Activated CD4-positive, alpha-beta T cell treated with anti-CD3 and anti-CD28 coated beads, Interleukin-2, amount 50 U/mL, for 16 hours (primary cell): Measurements from ENCODE around the gene DCDC2.
"Not testable (repeated sequence)": the region's sequence is repeated elsewhere in the genome, so short reads cannot be mapped to it uniquely, and the experiment has no call there.

Experiments
- DNase-seq: peaks from one replicate; pipeline ENCODE4 v3.0.0-alpha.2; 2020

The DCDC2 gene

DNA sequence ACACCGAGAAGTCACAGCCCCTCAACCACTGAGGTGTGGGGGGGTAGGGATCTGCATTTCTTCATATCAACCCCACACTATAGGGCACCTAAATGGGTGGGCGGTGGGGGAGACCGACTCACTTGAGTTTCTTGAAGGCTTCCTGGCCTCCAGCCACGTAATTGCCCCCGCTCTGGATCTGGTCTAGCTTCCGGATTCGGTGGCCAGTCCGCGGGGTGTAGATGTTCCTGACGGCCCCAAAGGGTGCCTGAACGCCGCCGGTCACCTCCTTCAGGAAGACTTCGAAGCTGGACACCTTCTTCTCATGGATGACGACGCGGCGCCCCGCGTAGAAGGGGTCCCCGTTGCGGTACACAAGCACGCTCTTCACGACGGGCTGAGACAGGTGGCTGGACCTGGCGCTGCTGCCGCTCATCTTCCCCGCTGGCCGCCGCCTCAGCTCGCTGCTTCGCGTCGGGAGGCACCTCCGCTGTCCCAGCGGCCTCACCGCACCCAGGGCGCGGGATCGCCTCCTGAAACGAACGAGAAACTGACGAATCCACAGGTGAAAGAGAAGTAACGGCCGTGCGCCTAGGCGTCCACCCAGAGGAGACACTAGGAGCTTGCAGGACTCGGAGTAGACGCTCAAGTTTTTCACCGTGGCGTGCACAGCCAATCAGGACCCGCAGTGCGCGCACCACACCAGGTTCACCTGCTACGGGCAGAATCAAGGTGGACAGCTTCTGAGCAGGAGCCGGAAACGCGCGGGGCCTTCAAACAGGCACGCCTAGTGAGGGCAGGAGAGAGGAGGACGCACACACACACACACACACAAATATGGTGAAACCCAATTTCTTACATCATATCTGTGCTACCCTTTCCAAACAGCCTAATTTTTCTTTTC, at the start of gene DCDC2:
DCDC2 (minus strand) TSS at position 724 of the 883 bp plus-strand sequence; CDS start at position 415, 309 bp downstream.
- peak; percentile 4 for DNase-seq

DNA sequence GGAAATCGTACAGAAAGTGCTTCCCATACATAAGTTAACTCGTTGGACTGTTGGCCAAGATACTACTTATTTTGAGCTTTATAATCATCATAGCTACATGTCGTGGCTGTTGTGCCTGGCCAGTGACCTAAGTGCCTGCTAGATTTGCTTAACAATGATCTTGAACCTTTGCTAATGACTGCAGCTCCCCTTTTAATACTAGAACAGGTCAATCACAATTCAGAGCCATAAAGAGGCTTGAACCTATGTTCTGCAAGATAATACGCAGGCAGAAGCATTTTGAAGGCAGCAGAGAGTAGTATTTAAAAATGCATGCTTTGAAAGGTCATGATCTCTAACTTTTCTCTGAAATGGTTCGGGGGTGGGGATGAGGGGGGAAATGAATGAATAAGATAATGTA, 47.4 kb upstream of the DCDC2 start:
- DNase-seq, result no peak

GRCh38 chr6:24403501-24403824, 45.6 kb upstream of the DCDC2 start:
- no peak for DNase-seq

DNA sequence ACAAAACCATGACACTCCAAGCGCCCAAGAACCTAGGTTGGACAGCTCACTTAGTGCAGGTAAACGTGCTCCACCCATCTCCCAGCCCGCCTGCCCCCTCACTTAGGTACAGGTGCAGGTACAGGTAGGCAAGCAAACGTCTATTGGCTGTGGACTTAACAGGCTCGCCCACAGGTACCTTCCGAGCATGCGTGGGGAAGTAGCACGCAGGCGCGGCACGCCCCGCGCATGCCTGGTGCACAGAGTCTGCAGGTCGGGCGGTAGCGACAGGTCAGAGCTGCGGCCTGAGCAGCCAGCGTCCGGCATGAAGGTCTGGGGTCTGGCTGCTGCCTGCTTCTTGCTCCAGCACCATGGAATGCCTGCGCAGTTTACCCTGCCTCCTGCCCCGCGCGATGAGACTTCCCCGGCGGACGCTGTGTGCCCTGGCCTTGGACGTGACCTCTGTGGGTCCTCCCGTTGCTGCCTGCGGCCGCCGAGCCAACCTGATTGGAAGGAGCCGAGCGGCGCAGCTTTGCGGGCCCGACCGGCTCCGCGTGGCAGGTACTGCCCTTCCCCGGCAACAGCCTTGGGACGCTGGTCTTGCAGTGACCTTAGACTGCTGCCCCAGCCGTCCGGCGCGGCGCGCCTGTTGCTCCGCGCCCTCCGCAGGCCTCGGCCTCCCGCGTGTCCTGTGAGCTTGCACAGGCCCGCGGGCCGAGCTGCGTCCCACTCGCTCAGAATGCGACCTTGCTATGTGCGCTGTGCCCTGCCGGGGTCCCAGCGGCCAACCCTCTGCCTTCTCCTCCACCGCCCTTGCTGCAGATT, 45.0 kb upstream of the DCDC2 start, which contains the start of gene MRS2:
MRS2 (plus strand) TSS at position 240 of the 804 bp plus-strand sequence; CDS start at position 351, 111 bp downstream.
- DNase-seq, result peak; percentile 83

GRCh38 chr6:24401458-24401857, 43.6 kb upstream of the DCDC2 start:
- DNase-seq, result no peak

- not testable (repeated sequence) for DNase-seq
Observed at GRCh38 chr6:24400045-24401039, 42.5 kb upstream of the DCDC2 start.

DNA sequence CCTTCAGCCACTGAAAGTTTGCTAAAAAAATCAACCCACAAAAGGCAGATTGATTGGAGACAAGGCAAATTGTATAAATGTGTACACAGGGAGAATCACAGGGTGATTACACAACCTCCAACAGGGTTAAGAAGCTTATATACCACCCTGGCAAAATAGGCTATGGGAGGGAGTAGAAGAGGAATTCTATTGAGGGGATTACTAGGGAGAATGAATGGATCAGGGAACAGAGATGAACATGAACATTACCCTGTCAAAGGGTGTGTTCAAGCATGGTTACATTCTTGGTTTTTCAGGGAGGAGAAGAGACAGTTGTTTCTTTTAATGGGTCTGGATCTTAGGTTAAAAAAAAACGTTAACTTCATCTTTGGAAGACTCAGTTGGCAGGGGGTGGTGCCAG, 39.8 kb upstream of the DCDC2 start:
- DNase-seq, result no peak

DNA sequence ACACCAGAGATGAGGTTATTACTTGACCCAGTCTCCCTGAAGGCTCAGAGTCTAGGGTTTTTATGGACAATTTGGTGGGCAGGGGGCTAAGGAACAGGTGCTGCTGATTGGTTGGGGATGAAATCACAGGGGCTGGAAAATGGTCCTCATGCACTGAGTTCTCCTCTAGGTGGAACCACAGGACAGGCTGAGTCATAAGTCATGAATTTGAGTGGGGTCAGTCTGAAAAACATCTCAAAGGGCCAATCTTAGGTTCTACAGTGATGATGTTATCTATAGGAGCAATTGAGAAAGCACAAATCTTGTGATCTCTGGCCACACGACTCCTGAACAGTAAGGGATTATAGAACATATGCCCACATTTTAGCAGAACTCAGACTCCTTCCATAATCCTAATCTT, 39.0 kb upstream of the DCDC2 start:
- no peak for DNase-seq

DNA sequence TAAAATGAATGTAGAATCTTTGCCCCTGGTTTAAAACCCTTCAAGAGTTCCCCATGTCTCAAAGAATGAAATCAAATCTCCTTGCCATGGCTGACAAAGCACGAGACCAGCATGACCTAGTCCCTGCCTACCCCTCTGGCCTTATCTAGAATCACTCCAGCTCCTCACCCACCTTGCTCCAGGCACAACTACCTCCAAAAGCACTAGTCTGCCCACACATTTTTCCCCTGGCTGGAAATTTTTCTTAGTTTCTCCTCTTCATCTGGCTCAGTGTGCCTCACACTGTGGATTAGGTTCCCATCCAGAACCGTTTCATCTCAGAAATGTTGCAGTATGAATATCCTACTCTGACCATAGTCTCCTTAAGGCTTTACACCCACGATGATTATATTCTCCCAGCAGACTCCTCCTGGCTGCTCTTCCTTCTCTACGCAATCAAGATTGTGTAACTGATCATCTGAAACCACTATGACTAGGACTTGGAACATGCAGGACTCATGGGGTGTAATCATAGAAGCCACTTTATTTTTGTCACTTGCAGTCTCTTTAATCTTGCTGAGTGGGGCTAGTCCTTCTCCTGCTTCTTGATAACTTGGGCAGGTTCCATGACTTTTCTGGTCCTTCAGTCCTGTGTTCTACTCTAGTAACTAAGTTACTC, 37.0 kb upstream of the DCDC2 start:
- DNase-seq, result no peak

DNA sequence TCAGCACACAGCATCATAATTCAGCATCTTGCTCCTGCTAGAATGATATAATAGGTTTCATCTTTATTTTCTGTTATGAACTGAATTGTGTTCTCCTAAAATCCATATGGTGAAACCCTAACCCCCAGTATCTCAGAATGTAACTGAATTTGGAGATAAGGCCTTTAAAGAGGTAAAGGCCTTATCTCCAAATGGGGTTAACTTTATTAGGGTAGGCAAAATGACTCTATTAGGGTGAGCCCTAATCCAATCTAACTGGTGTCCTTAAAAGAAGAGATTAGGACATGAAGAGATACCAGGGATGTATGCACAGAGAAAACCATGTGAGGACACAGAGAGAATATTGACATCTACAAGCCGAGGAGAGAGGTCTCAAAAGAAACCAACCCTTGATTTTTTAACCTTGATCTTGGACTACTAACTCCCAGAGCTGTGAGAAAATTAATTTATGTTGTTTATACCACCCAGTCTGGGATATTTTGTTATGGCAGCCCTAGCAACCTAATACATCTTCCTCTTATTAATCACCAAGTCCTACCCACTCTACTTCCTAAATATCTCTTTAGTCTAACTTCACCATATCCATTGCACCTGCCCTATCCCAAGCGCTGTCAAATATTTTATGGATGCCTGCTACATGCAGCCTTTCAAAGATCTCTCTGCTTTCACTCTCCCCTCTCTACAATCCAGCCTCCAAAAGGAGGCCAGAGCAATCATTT, 36.4 kb upstream of the DCDC2 start:
- DNase-seq, result no peak

DNA sequence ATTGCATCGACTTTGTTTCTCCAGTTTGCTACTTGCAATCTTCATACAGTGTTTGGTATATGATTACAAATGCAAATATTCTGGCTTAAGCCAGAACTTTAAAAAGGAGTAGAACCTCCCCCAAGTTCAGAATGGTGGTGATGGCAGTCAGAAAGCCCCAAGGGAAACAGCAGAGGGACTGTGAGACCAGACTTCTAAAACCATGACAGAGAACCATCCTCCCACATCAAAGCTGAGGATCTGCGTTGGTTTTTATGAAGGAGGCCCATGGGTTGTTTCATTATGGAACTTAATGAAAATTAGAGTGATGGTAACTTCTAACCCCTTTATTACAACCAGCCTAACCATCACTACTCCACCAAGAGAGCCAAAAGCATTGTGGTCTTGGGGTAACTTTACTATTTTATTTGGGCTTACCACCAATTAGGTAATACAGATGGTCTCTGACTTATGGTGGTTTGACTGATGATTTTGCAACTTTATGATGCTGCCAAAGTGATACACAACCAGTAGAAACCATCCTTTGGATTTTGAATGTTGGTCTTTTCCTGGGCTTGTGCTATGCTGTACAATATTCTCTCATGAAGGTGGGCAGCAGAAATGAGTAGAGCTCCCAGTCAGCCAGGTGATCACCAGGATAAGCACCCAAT, 34.0 kb upstream of the DCDC2 start:
- peak; percentile 10 for DNase-seq

DNA sequence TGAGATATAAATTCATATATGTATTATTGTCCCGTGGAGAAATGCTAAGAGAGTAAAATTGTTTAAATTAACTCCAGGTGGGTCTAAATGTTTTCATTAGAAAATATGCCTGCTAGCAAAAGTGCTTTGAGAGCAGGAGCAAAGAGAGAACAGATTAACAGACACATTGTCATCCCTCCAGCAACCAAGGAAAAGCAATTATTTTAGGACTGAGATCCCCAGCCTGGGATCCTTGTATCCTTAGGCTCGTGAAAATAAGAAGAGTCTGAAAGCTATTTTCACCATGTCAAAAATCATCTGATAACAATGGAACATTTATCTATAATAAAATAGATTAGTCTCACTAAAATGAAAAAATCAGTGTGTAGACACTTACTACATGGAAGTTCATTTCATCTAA, 33.3 kb upstream of the DCDC2 start:
- DNase-seq, result no peak

DNA sequence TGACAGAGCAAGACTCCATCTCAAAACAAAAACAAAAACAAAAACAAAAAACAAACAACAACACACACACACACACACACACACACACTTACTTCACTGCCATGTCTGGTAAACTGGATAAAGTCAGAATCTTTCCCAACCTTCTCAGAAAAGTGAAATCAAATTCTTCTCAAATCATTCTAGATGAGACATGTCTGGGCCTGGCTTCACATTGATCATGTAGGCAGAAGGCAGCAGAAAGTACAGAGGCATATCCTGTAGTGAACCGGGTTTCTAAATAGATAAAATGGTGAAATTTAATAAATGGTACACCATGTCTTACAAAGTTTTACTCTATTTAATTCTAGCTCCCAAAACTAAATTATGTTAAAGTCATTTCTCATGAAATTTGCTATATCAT, 30.0 kb upstream of the DCDC2 start:
- DNase-seq, result no peak

DNA sequence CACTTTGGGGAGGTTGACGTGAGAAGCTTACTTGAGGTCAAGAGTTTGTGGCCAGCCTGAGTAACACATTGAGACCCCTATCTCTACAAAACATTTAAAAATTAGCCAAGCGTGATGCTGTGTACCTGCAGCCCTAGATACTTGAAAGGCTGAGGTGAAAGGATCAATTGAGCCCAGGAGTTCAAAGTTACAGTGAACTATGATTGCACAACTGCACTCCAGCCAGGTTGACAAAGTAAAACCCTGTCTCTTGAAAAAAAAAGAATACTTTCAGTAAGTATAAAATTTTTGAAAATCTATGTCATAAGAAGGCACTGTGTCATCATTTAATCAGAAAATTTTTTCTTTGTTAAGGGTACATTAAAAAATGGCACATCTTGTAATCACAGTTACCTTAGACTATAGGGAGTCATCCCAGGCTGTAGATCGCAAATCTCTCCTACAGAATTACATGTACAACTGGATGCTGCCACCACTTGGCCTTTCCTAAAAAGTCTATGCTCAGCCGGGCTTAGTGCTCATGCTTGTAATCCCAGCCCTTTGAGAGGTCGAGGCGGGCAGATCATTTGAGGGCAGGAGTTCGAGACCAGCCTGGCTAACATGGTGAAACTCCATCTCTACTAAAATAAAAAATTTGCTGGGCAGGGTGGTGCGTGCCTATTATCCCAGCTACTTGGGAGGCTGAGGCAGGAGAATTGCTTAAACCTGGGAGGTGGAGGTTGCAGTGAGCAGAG, 27.8 kb upstream of the DCDC2 start:
- DNase-seq, result no peak

DNA sequence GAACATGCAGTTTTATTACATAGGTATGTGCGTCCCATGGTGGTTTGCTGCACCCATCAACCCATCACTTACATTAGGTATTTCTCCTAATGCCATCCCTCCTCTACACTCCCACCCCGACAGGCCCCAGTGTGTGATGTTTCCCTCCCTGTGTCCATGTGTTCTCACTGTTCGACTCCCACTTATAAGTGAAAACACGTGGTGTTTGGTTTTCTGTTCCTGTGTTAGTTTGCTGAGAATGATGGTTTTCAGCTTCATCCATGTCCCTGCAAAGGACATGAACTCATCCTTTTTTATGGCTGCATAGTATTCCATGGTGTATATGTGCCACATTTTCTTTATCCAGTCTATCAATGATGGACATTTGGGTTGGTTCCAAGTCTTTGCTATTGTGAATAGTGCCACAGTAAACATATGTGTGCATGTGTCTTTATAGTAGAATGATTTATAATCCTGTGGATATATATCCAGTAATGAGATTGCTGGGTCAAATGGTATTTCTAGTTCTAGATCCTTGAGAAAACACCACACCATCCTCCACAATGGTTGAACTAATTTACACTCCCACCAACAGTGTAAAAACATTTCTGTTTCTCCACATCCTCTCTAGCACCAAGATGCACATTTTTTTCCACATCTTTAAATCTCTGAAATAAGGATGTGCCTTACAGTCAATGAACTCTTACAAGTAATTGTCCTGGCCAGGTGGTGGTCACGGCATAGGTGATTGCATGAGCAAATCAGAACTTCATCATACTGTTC, 26.7 kb upstream of the DCDC2 start:
- not testable (repeated sequence) for DNase-seq

- not testable (repeated sequence) for DNase-seq
Observed at GRCh38 chr6:24382891-24383494, 25.1 kb upstream of the DCDC2 start.

- no peak for DNase-seq
Observed at GRCh38 chr6:24382220-24382540, 24.3 kb upstream of the DCDC2 start.

- DNase-seq, result no peak
Observed at GRCh38 chr6:24381476-24382219, 23.8 kb upstream of the DCDC2 start.
